H1 (cell line): ENCODE data around the gene ENTPD8. TPM values are rescaled to one million over a fixed set of nuclear protein-coding genes. Genes with fewer than 3 reads are reported as not detected.

Experiments used
- BACH1 ChIP-seq: IDR thresholded peaks from 2 replicates; pipeline ENCODE4 v1.6.1; 2012; ENCODE audit warnings: low read length, improper control_type of control experiment
- CBX8 ChIP-seq: fragments of 300-800, 300-1000 bp; sonication (generic); IDR thresholded peaks from 2 replicates; pipeline ENCODE4 v1.7.1; 2016; ENCODE audit warnings: low read depth, low read length, borderline replicate concordance
- RNF2 ChIP-seq: fragments of 200-900, 300-1000 bp; sonication (generic); IDR thresholded peaks from 2 replicates; pipeline ENCODE4 v1.7.1; 2016; ENCODE audit warnings: borderline replicate concordance, low read depth, mild to moderate bottlenecking, antibody characterized with exemption, low read length; ENCODE audit not compliant: poor library complexity, severe bottlenecking; ENCODE audit errors: missing control alignments
- SIRT6 ChIP-seq: IDR thresholded peaks from one replicate; pipeline ENCODE4 v1.7.1; 2012; ENCODE audit warnings: low read length, inconsistent platforms
- TBP ChIP-seq: IDR thresholded peaks from 2 replicates; pipeline ENCODE4 v1.6.1; 2011; ENCODE audit warnings: low read depth, low read length, improper control_type of control experiment
- polyA plus RNA-seq, 7 experiments: library from polyadenylated mRNA; depleted of rRNA in 3 of 7; stranded (reverse) in 5 of 7; unstranded in 2 of 7; fragments of >200 nt in 5 of 7; fragments of 200-250 nt in 2 of 7; gene quantifications; 1 replicate in 5 of 7; 2 replicates in 1 of 7; 4 replicates in 1 of 7; pipeline versions ENCODE4 v1.2.1 to v1.2.3, GENCODE V29; 2011 to 2013; ENCODE audit warnings: missing spikeins in 2 of 7, mixed read lengths in 2 of 7
- total RNA-seq: library from RNA; stranded (reverse); fragmentation: NEBNext Ultra II Directional; extraction: Animal tissue kit (Norgen Biotek cat#: 25700); gene quantifications from 2 replicates; pipeline ENCODE4 v1.2.1, GENCODE V29; 2021
- TF ChIP-seq, protein P1 (sequence below): fragments of 300-600 bp; sonication (generic); IDR thresholded peaks from 2 replicates; pipeline ENCODE4 v1.7.1; 2012; ENCODE audit warnings: low read length, moderate library complexity, mild to moderate bottlenecking, inconsistent platforms; ENCODE audit not compliant: insufficient replicate concordance

ENTPD8 gene
- total and polyA plus RNA-seq, 2 of the 8 experiments (the other 6 are each of a cell fraction or from before 2014, with no cell fraction given): 0.48 to 0.51 TPM

GRCh38 chr9:137393176-137394150, 47.7 kb downstream of the ENTPD8 start (continued):
- TF ChIP-seq, protein P1, sequence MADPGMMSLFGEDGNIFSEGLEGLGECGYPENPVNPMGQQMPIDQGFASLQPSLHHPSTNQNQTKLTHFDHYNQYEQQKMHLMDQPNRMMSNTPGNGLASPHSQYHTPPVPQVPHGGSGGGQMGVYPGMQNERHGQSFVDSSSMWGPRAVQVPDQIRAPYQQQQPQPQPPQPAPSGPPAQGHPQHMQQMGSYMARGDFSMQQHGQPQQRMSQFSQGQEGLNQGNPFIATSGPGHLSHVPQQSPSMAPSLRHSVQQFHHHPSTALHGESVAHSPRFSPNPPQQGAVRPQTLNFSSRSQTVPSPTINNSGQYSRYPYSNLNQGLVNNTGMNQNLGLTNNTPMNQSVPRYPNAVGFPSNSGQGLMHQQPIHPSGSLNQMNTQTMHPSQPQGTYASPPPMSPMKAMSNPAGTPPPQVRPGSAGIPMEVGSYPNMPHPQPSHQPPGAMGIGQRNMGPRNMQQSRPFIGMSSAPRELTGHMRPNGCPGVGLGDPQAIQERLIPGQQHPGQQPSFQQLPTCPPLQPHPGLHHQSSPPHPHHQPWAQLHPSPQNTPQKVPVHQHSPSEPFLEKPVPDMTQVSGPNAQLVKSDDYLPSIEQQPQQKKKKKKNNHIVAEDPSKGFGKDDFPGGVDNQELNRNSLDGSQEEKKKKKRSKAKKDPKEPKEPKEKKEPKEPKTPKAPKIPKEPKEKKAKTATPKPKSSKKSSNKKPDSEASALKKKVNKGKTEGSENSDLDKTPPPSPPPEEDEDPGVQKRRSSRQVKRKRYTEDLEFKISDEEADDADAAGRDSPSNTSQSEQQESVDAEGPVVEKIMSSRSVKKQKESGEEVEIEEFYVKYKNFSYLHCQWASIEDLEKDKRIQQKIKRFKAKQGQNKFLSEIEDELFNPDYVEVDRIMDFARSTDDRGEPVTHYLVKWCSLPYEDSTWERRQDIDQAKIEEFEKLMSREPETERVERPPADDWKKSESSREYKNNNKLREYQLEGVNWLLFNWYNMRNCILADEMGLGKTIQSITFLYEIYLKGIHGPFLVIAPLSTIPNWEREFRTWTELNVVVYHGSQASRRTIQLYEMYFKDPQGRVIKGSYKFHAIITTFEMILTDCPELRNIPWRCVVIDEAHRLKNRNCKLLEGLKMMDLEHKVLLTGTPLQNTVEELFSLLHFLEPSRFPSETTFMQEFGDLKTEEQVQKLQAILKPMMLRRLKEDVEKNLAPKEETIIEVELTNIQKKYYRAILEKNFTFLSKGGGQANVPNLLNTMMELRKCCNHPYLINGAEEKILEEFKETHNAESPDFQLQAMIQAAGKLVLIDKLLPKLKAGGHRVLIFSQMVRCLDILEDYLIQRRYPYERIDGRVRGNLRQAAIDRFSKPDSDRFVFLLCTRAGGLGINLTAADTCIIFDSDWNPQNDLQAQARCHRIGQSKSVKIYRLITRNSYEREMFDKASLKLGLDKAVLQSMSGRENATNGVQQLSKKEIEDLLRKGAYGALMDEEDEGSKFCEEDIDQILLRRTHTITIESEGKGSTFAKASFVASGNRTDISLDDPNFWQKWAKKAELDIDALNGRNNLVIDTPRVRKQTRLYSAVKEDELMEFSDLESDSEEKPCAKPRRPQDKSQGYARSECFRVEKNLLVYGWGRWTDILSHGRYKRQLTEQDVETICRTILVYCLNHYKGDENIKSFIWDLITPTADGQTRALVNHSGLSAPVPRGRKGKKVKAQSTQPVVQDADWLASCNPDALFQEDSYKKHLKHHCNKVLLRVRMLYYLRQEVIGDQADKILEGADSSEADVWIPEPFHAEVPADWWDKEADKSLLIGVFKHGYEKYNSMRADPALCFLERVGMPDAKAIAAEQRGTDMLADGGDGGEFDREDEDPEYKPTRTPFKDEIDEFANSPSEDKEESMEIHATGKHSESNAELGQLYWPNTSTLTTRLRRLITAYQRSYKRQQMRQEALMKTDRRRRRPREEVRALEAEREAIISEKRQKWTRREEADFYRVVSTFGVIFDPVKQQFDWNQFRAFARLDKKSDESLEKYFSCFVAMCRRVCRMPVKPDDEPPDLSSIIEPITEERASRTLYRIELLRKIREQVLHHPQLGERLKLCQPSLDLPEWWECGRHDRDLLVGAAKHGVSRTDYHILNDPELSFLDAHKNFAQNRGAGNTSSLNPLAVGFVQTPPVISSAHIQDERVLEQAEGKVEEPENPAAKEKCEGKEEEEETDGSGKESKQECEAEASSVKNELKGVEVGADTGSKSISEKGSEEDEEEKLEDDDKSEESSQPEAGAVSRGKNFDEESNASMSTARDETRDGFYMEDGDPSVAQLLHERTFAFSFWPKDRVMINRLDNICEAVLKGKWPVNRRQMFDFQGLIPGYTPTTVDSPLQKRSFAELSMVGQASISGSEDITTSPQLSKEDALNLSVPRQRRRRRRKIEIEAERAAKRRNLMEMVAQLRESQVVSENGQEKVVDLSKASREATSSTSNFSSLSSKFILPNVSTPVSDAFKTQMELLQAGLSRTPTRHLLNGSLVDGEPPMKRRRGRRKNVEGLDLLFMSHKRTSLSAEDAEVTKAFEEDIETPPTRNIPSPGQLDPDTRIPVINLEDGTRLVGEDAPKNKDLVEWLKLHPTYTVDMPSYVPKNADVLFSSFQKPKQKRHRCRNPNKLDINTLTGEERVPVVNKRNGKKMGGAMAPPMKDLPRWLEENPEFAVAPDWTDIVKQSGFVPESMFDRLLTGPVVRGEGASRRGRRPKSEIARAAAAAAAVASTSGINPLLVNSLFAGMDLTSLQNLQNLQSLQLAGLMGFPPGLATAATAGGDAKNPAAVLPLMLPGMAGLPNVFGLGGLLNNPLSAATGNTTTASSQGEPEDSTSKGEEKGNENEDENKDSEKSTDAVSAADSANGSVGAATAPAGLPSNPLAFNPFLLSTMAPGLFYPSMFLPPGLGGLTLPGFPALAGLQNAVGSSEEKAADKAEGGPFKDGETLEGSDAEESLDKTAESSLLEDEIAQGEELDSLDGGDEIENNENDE: no peak
- TF ChIP-seq TBP: no peak
- no peak for TF ChIP-seq CBX8
- no peak for TF ChIP-seq RNF2
- no peak for TF ChIP-seq SIRT6
- no peak for TF ChIP-seq BACH1
- TF ChIP-seq, all 59 proteins: peak for 0
